GM21723 (cell line): ENCODE measurements around the gene ACKR2.
"Not testable (repeated sequence)": the region's sequence is repeated elsewhere in the genome, so short reads cannot be mapped to it uniquely, and the experiment has no call there.

Experiments used
- ATAC-seq: cut with Tn5 transposase; IDR thresholded peaks from one replicate; pipeline ENCODE4 v1.9.1; 2021; ENCODE audit warnings: mild to moderate bottlenecking, moderate library complexity; ENCODE audit not compliant: unreplicated experiment

The ACKR2 gene

DNA sequence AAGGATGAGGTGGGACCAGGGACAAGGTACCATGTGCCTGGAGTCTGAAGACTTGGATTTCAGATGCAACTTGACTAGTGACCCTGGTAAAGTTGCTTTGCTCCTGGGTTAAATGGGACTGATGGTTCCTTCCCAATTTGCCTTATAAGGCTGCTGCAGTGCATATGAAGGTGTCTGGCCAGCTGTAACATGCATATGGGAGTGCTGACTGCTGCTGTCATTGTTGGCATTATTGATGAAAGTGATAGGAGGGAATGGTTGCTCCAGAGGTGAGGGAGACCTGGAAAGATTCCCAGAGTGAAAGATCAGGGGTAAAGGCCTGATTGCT is 45.9 kb downstream of the ACKR2 start:
- no peak for ATAC-seq

DNA sequence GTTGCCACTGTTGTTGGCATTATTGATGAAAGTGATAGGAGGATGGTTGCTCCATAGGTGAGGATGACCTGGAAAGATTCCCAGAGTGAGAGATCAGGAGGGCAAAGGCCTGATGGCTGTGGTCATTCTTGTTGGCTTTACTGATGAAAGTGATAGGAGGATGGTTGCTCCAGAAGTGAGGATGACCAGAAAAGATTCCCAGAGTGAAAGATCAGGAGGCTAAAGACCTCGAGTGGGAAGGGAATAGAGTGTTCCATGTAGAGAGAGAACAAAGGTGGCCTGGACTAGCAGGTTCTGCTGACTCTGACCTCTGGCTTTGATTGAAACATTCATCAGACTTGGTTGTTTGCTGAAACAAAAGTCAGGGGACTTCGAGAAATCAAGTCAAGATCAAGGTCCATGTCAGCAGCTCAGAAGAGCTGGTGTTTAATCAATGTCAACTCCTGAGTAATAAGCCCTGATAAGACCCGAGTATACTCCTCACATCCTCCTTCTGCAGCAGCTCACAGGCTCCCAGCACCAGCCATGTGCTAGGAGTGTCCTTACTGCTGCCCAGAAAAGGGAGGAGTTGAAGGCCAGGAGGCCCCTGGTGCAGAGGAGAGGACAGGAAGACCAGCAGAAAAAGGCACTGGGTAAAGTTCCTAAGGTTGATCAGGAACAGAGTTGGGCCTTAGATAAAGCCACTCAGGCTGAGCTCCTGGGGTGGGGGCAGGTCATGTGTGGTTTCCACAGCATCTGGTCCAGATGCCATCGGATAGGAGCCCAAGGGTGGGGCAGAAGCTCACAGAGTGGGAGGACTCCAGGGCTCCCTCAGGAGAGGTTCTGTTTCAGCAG is 46.5 kb downstream of the ACKR2 start:
- no peak for ATAC-seq

DNA sequence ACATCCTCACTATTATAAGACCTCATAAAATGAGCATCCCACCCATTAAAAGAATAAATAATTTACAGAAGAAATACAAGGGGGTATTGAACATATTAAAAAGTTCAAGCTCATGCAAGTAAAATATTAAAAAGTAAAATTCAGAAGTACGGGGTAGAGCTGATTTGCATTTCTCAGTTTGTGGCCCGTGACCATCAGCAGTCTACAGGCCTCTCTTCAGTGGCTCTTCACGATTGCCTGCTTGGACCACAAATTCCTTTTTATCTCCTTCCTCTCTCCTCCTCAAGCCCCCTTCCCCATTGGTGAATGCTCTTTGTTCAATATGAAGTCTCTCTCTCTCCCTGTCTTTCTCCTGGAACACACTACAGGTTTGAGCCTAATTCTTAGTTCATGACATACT is 47.3 kb downstream of the ACKR2 start:
- no peak for ATAC-seq

DNA sequence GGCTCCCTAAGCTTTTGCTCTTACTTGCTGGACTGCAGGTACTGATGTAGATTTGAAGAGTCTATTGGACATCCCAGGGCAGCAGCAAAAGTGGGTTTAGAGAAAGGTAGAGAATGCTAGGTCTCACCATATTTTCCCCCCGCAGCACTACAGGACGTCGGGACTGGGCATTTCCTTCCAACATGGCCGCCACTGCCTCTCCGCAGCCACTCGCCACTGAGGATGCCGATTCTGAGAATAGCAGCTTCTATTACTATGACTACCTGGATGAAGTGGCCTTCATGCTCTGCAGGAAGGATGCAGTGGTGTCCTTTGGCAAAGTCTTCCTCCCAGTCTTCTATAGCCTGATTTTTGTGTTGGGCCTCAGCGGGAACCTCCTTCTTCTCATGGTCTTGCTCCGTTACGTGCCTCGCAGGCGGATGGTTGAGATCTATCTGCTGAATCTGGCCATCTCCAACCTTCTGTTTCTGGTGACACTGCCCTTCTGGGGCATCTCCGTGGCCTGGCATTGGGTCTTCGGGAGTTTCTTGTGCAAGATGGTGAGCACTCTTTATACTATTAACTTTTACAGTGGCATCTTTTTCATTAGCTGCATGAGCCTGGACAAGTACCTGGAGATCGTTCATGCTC is 55.2 kb downstream of the ACKR2 start:
- ATAC-seq = no peak

DNA sequence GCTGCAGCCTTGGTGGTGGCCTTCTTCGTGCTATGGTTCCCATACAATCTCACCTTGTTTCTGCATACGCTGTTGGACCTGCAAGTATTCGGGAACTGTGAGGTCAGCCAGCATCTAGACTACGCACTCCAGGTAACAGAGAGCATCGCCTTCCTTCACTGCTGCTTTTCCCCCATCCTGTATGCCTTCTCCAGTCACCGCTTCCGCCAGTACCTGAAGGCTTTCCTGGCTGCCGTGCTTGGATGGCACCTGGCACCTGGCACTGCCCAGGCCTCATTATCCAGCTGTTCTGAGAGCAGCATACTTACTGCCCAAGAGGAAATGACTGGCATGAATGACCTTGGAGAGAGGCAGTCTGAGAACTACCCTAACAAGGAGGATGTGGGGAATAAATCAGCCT is 56.0 kb downstream of the ACKR2 start:
- ATAC-seq = no peak

GRCh38 chr3:42867138-42867537 is 57.9 kb downstream of the ACKR2 start:
- ATAC-seq = no peak

GRCh38 chr3:42868841-42869240 is 59.6 kb downstream of the ACKR2 start:
- no peak for ATAC-seq

DNA sequence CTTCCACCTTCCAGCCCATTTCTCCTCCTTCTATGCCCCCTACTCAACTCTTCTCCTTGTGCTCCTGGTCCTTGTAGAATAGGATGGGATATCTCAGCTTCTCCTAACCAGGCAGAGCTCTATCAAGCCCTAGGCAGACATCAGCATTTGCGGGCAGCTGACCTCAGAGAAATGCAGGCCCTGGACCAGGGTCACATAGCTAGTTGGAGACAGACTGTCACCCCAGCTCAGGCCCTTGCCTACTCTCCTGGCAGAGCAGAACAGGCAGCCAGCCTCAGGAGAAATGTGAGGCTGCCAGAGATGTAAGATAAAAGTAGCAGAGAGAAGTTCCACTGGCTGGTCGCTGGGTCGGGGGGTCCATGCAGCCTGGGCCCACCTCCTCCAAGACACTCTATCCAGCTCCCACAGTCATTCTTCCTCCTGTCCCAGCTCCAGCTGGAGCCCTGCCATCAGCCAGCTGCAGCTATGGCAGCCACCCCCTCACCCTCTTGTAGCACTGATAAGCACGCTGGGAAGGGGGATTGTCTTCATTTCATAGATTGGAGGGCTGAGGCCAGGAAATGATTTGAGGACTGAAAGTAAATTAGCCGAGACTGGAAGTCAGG is 62.4 kb downstream of the ACKR2 start:
- ATAC-seq = no peak

DNA sequence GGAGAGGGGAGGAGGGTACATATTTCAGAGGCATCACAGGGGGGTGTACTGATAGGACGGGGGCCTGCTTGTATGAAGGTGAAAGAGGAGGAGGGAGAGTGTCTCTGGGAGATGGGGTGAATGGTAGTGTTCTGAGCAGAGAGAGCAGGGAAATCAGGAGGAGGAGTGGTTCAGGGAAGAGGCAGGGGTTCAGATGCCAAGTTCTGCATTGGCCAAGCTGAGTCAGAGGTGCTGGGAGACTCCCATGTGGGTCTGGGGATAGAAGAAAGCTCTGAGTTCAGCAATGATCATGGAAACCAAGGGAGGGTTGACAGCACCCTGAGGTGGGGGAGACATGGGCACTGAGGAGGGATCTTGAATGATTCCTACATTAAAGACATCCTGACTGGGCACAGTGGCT is 63.5 kb downstream of the ACKR2 start:
- ATAC-seq = no peak

DNA sequence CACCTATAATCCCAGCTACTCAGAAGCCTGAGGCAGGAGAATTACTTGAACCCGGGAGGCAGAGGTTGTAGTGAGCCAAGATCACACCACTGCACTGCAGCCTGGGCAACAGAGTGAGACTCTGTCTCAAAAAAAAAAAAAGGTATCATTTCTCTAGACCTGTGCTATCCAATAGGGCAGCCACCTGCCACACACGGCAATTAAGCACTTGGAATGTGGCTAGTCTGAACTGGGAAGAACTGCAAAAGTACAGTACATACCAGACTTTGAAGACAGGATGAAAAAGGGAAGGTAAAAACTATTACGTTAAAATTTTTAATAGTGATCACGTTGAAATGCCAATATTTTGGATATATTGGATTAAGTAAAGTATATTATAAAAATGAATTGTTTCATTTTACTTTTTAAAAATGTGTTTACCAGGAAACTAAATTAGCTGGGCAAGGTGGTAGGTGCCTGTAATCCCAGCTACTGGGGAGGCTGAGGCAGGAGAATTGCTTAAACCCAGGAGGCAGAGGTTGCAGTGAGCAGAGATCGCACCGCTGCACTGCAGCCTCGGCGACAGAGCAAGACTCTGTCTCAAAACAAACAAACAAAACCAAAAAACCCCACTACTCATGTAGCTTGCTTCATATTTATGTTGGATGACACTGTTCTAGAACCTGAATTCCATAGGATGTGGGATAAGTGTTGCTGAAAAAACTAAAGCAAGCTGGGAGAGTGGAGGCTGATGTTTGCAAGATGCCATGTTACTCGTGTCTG is 64.2 kb downstream of the ACKR2 start:
- ATAC-seq = no peak

GRCh38 chr3:42874749-42875148 is 65.5 kb downstream of the ACKR2 start:
- no peak for ATAC-seq

- no peak for ATAC-seq
These were observed 66.3 kb downstream of the ACKR2 start, which contains the start of gene CYP8B1 for GRCh38 chr3:42875325-42876151. TSS of gene CYP8B1 (minus strand) at chr3:42875879. CDS start at chr3:42875816, 63 bp downstream.

DNA sequence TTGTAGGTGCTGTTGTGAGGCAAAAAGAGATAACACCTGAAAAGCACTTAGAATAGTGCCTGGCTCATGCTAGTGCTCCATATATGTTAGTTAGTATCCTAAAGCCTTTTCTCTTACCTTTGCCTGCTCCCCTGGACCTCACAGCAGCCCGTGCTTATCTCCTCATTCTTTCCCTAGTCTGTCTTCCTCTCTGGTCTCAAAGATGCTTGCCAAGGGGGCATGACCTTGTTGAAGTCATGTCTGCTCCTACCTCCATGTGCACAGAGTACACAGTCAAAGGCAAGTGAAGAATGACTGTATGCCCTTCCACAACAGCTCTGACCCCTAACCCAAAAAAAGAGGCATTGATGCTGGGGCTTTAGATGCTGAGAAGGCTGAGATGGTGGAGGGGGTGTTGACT is 67.2 kb downstream of the ACKR2 start:
- ATAC-seq = no peak

- ATAC-seq = no peak
These were observed 67.9 kb downstream of the ACKR2 start for GRCh38 chr3:42876940-42877720.

DNA sequence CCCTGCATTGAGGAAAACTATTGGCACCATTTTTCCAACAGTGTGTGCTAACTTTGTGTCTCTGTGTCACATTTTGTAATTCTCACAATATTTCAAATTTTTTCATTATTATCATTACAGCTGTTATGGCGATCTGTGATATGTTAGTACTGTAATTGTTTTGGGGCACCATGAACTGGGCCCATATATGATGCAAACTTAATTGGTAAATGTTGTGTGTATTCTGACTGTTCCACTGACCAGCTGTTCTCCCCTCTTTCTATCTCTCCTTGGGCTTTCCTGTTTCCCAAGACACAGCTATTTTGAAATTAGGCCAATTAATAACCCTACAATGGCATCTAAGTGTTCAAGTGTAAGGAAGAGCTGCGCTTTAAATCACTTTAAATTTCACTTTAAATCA is 68.6 kb downstream of the ACKR2 start:
- ATAC-seq = no peak

GRCh38 chr3:42880183-42880582 is 70.9 kb downstream of the ACKR2 start:
- ATAC-seq = no peak

- ATAC-seq = peak; percentile 99
These were observed 71.6 kb downstream of the ACKR2 start for GRCh38 chr3:42880601-42881451.

DNA sequence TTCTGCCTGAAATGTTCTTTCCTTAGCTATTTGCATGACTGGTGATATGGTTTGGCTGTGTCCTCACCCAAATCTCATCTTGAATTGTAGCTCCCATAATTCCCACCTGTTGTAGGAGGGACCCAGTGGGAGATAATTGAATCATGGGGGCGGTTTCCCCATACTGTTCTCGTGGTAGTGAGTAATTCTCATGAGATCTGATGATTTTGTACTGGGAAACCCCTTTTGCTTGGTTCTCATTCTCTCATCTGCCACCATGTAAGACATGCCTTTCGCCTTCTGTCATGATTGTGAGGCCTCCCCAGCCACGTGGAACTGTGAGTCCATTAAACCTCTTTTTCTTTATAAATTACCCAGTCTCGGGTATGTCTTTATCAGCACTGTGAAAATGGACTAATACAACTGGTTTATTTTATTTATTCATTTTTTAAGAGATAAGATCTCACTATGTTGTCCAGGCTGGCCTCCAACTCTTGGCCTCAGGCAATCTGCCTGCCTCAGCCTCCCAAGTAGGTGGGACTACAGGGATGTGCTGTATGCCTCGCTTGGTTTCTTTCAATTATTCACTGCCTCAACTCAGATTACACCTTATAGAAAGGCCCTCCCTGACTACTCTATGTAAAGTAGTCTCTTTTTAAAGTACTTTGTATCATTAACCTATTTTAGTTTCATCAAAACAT is 74.1 kb downstream of the ACKR2 start:
- not testable (repeated sequence) for ATAC-seq
